Sigmoid colon (tissue), 7 donors: Measurements from ENCODE around the gene IQSEC3. TPM values are rescaled to one million over a fixed set of nuclear protein-coding genes. Genes with fewer than 3 reads are reported as not detected.

Experiments
- DNase-seq: peaks from one replicate; pipeline ENCODE4 v3.0.0-alpha.2; 2019
- H3K27ac ChIP-seq, 4 donors: fragments of 200-600 bp; sonication (generic); one replicate each; pipeline ENCODE4 v1.5.1; 2016 to 2019; ENCODE audit warnings: mild to moderate bottlenecking in 1 of 4
- H3K27me3 ChIP-seq, 3 donors: fragments of 200-600 bp; sonication (generic); one replicate each; pipeline ENCODE4 v1.5.1; 2019; ENCODE audit warnings: mild to moderate bottlenecking in 1 of 3
- H3K36me3 ChIP-seq, 4 donors: fragments of 200-600 bp; sonication (generic); one replicate each; pipeline ENCODE4 v1.5.1; 2016 to 2019
- H3K4me1 ChIP-seq, 4 donors: fragments of 200-600 bp; sonication (generic); one replicate each; pipeline ENCODE4 v1.5.1; 2017 to 2019
- H3K4me3 ChIP-seq, 4 donors: fragments of 200-600 bp; sonication (generic); one replicate each; pipeline ENCODE4 v1.5.1; 2017 to 2019; ENCODE audit warnings: mild to moderate bottlenecking in 2 of 4, moderate library complexity in 1 of 4
- H3K9me3 ChIP-seq, 4 donors: fragments of 200-600 bp in 3 of 4; sonication (generic) in 3 of 4; one replicate each; pipeline versions ENCODE4 v1.5.1 to v1.6.1; 2013 to 2019
- CTCF ChIP-seq, 4 experiments: fragments of 450-650 bp in 3 of 4; fragments of 200-600 bp in 1 of 4; IDR thresholded peaks; one replicate each; pipeline ENCODE4 v1.5.1; 2016 to 2019; ENCODE audit warnings: antibody characterized with exemption in 4 of 4, mild to moderate bottlenecking in 3 of 4, moderate library complexity in 2 of 4
- EP300 ChIP-seq, 4 donors: sonication (generic); formaldehyde crosslinking; IDR thresholded peaks; one replicate each; pipeline ENCODE4 v1.6.1; 2017; ENCODE audit warnings: antibody characterized with exemption in 4 of 4
- POLR2A ChIP-seq, 2 donors: fragments of 450-650 bp; IDR thresholded peaks; one replicate each; pipeline ENCODE4 v1.6.1; 2016; ENCODE audit warnings: antibody characterized with exemption in 2 of 2, mild to moderate bottlenecking in 2 of 2, moderate library complexity in 2 of 2
- POLR2AphosphoS5 ChIP-seq, 4 donors: sonication (generic); formaldehyde crosslinking; IDR thresholded peaks; one replicate each; pipeline ENCODE4 v1.6.1; 2017; ENCODE audit warnings: antibody characterized with exemption in 4 of 4
- WGBS, 2 donors: extraction: QIAGEN DNeasy Blood & Tissue Kit; methylation state at CpG; one replicate each; pipeline ENCODE4 v1.1.7; 2013; 5-methylcytosine and 5-hydroxymethylcytosine counted together
- intact Hi-C: fragments of 100-400 bp; cut with DNase I; formaldehyde crosslinking; loops from one replicate; pipeline ENCODE4 v1.15.1; 2023
- polyA plus RNA-seq, 3 donors: library from polyadenylated mRNA; stranded (reverse); fragments of 200-250 nt; gene quantifications; one replicate each; pipeline ENCODE4 v1.2.3, GENCODE V29; 2013
- total RNA-seq, 4 donors: library from RNA; depleted of rRNA; stranded (reverse); fragments of >200 nt; gene quantifications; one replicate each; pipeline ENCODE4 v1.1.0, GENCODE V29; 2016
- donor health status: healthy with polysubstance abuse.
- donor health status: Bipolar disorder and iron deficiency.
- donor health status: healthy.

Gene IQSEC3
- total and polyA plus RNA-seq, 7 donors: under 0.01 to 2.2 (median 0.54) TPM; not detected in 1

GRCh38 chr12:96543-96942, 30.0 kb downstream of the IQSEC3 start:
- H3K36me3 ChIP-seq: no peaks in the 10 kb centered on the region
- no peaks in the 10 kb centered on the region for H3K4me1 ChIP-seq
- H3K9me3 ChIP-seq: no peaks in the 10 kb centered on the region
- intact Hi-C loops: no loop called here
- no peak for DNase-seq
- TF ChIP-seq POLR2A (IDR thresholded peaks at IDR 0.05): no peak
- TF ChIP-seq CTCF (IDR thresholded peaks at IDR 0.05): no peak
- WGBS, 2 donors: 70 to 88% methylated on average over 1 of the region's 1 CpG
- H3K27me3 ChIP-seq: peaks cover 15 to 48% (median 23%) of the 10 kb centered on the region in 3 donors
- H3K4me3 ChIP-seq: no peak overlapping the region
- no peak overlapping the region for H3K27ac ChIP-seq

- WGBS, 2 donors: 21 to 44% methylated on average over 12 of the region's 12 CpGs
- TF ChIP-seq POLR2A (IDR thresholded peaks at IDR 0.05) (no peak), POLR2AphosphoS5 (IDR thresholded peaks at IDR 0.05) (no peak), EP300 (IDR thresholded peaks at IDR 0.05) (no peak), CTCF (IDR thresholded peaks at IDR 0.05) (no peak)
- H3K4me3 ChIP-seq: no peak overlapping the region
- H3K27me3 ChIP-seq: peaks cover 15 to 69% (median 41%) of the 10 kb centered on the region in 3 donors
- no peaks in the 10 kb centered on the region for H3K4me1 ChIP-seq
- intact Hi-C loops: no loop called here
- H3K27ac ChIP-seq: no peak overlapping the region
- H3K36me3 ChIP-seq: no peaks in the 10 kb centered on the region
- peak; percentile 20 for DNase-seq
- H3K9me3 ChIP-seq: no peaks in the 10 kb centered on the region
Observed at GRCh38 chr12:98924-99352, 32.4 kb downstream of the IQSEC3 start.

- Histone ChIP-seq H3K27ac (no peak overlapping the region), H3K27me3 (peaks cover 15 to 75% (median 42%) of the 10 kb centered on the region in 3 donors), H3K36me3 (no peaks in the 10 kb centered on the region), H3K4me1 (no peaks in the 10 kb centered on the region), H3K9me3 (no peaks in the 10 kb centered on the region), H3K4me3 (no peak overlapping the region)
- TF ChIP-seq POLR2A (IDR thresholded peaks at IDR 0.05): no peak
- TF ChIP-seq CTCF (IDR thresholded peaks at IDR 0.05): no peak
- no peak for TF ChIP-seq EP300 (IDR thresholded peaks at IDR 0.05)
- TF ChIP-seq POLR2AphosphoS5 (IDR thresholded peaks at IDR 0.05): no peak
- intact Hi-C loops: no loop called here
- peak; percentile 21 for DNase-seq
- WGBS, 2 donors: 30 to 54% methylated on average over 13 of the region's 13 CpGs
Observed at GRCh38 chr12:99605-100004, 33.0 kb downstream of the IQSEC3 start.

GRCh38 chr12:101969-102878, 35.7 kb downstream of the IQSEC3 start:
- peaks cover 20 to 86% (median 45%) of the 10 kb centered on the region in 3 donors for H3K27me3 ChIP-seq
- no peak for TF ChIP-seq EP300 (IDR thresholded peaks at IDR 0.05)
- no peak for TF ChIP-seq POLR2AphosphoS5 (IDR thresholded peaks at IDR 0.05)
- TF ChIP-seq CTCF (IDR thresholded peaks at IDR 0.05): no peak
- TF ChIP-seq POLR2A (IDR thresholded peaks at IDR 0.05): no peak
- intact Hi-C loops: no loop called here
- no peak overlapping the region for H3K27ac ChIP-seq
- no peak overlapping the region for H3K4me3 ChIP-seq
- H3K36me3 ChIP-seq: no peaks in the 10 kb centered on the region
- WGBS, 2 donors: 68 to 84% methylated on average over 15 of the region's 15 CpGs
- H3K9me3 ChIP-seq: no peaks in the 10 kb centered on the region
- H3K4me1 ChIP-seq: no peaks in the 10 kb centered on the region
- DNase-seq: peak; percentile 38
